Epithelial cell of prostate (primary cell): ENCODE data around the gene WASHC2A.
"Not testable (repeated sequence)": the region's sequence is repeated elsewhere in the genome, so short reads cannot be mapped to it uniquely, and the experiment has no call there.

Source experiments
- DNase-seq: peaks from one replicate; pipeline ENCODE4 v3.0.0-alpha.2; 2011; ENCODE audit warnings: low read depth, low spot score
- H3K27ac ChIP-seq: fragments of 450-650 bp; 2 replicates; pipeline ENCODE4 v1.5.1; 2017; ENCODE audit warnings: mild to moderate bottlenecking

WASHC2A gene

DNA sequence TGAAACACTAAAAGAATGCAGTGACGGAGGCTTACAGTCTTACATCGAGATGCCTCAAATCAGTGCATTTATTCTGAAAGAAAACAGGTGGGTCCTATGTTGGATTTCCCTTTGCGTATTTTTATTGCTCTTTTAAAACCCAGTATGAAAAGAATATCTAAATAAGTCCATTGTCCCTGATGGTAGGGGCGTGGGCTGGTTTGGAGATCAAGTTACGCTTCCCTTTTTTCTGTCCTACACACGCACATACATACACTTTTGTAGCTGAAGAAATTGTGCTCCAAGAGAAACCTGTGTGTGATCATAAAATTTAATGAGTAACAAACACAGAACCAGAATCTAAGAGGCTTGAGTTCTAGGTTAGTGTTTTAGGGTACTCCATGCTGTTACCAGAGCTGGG is 64.6 kb downstream of the WASHC2A start:
- not testable (repeated sequence) for DNase-seq, H3K27ac ChIP-seq

DNA sequence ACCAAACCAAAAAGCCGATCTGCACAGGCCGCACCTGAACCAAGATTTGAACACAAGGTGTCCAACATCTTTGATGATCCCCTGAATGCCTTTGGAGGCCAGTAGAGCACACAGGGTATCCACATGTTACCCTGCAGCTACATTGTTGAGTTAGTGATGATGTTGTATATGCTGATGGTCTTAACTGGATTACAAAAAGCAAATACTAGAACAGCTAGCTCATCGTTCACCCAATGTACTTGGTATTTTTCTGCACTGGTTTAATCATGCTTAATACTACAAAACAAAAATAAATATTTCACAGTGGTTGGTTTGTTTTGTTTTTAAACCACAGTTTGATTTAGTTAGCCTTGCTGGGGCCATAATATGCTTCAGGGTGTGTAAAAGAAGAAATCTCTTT is 65.1 kb downstream of the WASHC2A start:
- H3K27ac ChIP-seq, DNase-seq: not testable (repeated sequence)

DNA sequence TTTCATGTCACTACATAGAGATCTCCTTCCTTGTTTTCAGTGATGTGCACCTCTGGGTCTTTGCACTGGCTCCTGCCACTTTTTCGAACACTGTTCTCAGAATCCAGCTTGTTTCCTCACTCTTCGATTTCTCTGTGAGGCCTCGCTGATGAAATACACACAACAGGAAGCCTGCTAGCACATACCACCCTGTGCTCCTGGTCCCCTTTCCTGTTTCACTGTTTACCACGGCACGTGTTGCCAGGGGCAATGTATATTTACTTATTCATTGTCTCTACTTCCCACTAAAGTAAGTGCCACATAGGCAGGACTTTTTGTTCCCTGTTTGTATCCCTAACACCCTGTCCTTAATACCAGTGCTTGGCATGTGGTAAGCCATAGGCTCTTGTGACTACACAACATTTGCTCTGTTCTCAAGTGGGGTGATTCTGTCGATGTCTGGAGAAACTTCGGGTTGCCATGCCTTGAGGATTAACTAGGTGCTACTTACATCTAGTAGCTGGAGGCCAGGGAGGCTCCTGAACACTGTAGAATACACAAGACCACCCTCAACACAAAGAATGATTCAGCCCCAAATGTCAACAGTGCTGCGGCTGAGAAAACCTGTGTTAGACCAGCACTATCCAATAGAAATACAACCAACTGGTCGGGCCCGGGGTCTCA is 75.9 kb downstream of the WASHC2A start:
- H3K27ac ChIP-seq, DNase-seq: not testable (repeated sequence)

DNA sequence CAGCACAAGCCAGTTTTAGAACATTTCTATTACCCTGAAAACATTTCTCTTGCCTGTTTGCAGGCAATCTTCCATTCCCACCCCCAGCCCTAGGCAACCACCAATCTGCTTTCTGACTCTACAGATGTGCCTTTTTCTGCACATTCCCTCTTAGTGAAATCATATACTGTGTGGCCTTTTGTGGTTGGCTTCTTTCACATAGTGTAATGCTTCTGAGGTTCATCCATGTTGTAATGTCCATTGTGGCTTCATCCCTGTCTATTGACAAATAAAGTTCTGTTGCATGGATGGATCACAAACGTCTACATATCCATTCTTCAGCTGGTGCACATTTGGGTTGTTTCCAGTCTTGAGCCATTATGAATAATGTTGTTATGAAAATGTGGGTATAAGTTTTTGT is 77.8 kb downstream of the WASHC2A start:
- not testable (repeated sequence) for DNase-seq, H3K27ac ChIP-seq

DNA sequence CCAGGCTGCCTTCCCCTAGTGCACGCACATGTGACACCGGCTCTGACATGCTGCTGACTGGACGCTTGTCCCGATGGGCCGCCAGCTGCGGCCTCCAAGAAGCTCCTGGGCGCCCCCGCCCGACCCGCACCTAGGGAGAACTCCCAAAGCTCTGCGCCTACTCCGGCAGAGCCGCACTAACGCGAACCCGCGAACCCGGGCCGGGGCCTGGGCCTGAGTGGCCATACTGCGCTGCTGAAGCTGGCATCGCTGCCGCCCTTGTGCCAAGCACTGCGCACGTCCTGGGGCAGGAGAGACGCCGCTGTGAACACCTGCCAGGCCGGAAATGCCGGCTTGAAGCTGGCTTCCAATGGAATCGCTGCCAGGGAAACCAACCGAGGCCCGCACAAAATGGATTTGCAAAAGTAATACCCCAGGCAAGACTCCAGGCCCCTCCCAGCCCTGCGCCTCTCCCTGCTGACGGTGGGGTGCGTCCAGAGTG is 85.1 kb downstream of the WASHC2A start:
- DNase-seq, result no peak
- no peak overlapping the region for H3K27ac ChIP-seq

DNA sequence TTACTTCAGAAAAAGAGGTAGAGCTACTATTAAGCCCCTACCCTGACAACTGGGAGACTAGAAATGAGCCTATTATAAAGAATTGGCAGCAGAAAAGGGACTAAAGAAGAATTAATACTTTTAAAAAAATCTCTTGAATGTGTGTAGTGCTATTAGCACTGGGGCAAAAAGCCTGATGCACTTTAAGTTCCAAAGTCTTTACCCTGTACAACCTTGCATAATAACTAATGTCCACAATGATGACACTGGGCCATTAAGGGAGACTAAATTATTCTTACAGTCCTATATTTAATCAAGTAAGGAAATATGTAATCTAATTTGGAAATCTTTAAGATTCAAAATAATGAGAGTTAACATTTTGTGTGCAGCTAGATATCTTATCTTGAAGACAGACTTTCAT is 90.1 kb downstream of the WASHC2A start:
- H3K27ac ChIP-seq, DNase-seq: not testable (repeated sequence)

DNA sequence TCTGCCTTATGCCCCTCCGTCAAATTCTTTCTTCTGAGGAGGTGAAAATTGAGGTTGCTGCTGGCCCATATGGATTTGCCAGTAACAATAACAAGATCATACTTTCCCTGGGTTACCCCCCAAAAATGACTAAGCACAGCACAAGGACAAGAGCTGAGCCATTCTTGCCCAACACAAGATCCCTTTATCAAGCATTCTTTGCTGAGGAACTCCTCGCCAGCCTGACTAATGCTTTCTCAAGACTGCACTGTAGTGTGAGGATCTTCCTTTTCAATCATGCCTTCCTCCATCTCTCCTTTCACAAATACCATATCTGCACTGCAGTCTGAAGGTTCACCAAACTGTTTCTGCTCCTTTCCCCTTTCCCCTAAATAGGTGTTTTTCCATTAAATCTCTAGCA is 92.1 kb downstream of the WASHC2A start:
- H3K27ac ChIP-seq, DNase-seq: not testable (repeated sequence)

DNA sequence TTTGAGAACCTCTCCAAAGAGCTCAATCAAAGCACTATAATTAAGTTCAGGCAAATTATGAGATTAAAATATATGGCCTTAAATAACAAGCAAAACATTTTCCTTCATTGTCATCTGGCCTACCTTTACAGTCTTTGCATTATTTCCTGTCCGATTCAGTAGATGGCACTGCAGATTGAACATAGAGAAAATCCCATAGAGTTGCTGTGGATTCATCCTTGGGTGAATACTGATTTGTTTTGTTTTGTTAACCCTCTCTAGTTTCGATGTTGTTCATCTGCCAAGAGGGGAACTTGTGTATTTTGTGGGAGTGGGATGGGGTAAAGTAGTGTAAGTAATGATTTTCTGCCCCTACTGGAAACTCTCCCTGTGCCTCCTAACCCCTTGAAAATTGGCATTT is 97.3 kb downstream of the WASHC2A start:
- H3K27ac ChIP-seq, DNase-seq: not testable (repeated sequence)

DNA sequence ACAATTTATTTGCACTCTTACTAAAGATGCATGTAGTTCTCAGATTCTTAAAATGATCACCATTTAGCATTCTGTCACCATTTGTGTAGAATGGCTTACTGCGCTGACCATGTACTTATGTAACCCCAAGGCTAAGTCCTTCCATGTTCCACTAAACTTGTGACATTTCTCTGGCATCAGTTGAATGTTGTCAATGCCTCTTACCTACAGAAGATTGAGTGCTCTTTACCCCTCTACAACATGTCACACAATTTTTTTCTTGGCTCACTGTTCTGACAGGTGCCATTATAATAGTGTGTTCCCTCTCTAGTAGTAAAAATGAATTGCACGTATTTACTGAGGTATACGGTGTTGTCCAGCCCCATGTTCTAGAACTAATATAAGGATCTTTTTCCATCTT is 100.1 kb downstream of the WASHC2A start:
- DNase-seq, H3K27ac ChIP-seq: not testable (repeated sequence)

DNA sequence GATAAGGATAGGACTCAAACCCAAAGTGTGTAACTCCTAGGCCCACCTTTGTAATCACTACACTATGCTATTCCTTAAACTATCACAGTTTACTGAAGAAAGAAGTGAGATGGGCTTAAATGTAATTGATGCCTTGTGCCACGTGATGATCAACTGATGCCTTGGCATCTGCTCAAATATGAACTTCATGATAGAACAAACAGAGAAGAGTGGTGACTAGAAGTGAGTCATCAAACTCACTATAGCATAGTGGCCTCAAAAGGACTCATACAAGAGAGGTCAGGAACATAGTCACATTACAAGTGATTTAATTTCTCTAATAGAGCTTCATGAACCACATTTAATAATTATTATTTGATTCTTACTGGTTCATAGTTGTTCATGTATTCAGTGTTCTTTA is 101.8 kb downstream of the WASHC2A start:
- peak; percentile 41 for DNase-seq
- not testable (repeated sequence) for H3K27ac ChIP-seq

DNA sequence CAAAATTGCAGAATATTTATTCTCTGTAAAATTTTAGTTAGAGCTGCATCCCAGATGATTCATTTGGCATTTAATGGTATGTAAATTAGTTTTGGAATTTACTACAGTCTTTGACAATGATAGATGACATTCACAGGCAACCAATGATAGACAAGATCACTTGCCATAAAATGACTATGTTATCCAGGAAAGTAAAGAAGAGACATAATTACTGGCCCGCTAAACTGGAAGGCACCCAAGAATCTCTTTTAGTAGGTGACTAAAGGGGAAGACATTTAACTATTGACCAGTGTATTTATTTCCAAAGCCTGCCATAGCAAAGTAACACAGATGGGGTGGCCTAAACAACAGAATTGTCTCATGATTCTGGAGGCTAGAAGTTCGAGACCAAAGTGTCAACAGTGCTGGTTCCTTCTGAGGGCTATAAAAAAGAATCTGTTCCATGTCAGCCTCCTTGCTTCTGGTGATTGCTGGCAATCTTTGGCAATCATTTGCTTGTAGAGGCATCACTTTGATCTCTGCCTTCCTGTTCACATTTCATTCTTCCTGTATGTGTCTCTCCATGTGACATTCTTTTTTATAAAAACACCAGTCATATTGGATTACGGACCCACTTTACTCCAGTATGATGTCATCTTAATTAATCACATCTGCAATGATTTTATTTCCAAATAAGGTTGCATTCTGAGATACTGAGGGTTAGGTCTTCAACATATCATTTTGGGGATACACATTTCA is 107.2 kb downstream of the WASHC2A start:
- H3K27ac ChIP-seq, result not testable (repeated sequence)
- DNase-seq, result peak; percentile 20
